Measurements from ENCODE around the gene RUNX1.

GRCh38 chr21:35005077-35005476 is 44.0 kb downstream of the RUNX1 start:
- no peak for TF ChIP-seq CTCF (conservative IDR thresholded peaks at IDR 0.05; ENCODE audit: low read depth, low read length)
- TF ChIP-seq EZH2 (IDR thresholded peaks at IDR 0.05; ENCODE audit: borderline replicate concordance, low read depth, low read length, poor library complexity, severe bottlenecking) = no peak

Data from A673 (cell line).